Mesothelial cell of epicardium (in vitro differentiated cells): Measurements from ENCODE around the gene FCMR. TPM values are rescaled to one million over a fixed set of nuclear protein-coding genes. Genes with fewer than 3 reads are reported as not detected.
A peak's percentile ranks its signal among the peaks of the same experiment; 100 is the strongest.

ENCODE experiments used
- DNase-seq, 2 experiments: peaks; one replicate each; pipeline ENCODE4 v3.0.0; 2021; ENCODE audit warnings: low spot score in 2 of 2; ENCODE audit not compliant: unreplicated experiment in 2 of 2
- H3K27ac Mint-ChIP-seq: 2 replicates; pipeline ENCODE4 v1.8.0; 2021; ENCODE audit warnings: mixed read lengths
- H3K27me3 Mint-ChIP-seq: 2 replicates; pipeline ENCODE4 v1.8.0; 2021; ENCODE audit warnings: low read depth, mixed read lengths
- H3K36me3 Mint-ChIP-seq: 2 replicates; pipeline ENCODE4 v1.8.0; 2021; ENCODE audit warnings: mixed read lengths
- H3K4me1 Mint-ChIP-seq: 2 replicates; pipeline ENCODE4 v1.8.0; 2021; ENCODE audit warnings: mixed read lengths
- H3K4me3 Mint-ChIP-seq: 2 replicates; pipeline ENCODE4 v1.8.0; 2021; ENCODE audit warnings: mild to moderate bottlenecking, moderate library complexity, mixed read lengths
- H3K9me3 Mint-ChIP-seq: 2 replicates; pipeline ENCODE4 v1.8.0; 2021; ENCODE audit warnings: mixed read lengths
- CTCF ChIP-seq: fragments of 200-600 bp; sonication (generic); IDR thresholded peaks from one replicate; pipeline ENCODE4 v1.5.0; 2021; ENCODE audit warnings: antibody characterized with exemption; ENCODE audit not compliant: unreplicated experiment
- total RNA-seq: library from RNA; stranded (reverse); gene quantifications from 3 replicates; pipeline ENCODE4 v1.2.1, GENCODE V29; 2021

FCMR gene
- total RNA-seq, 1 donor from 2014 or later = not detected

GRCh38 chr1:206896261-206896660 is 25.5 kb downstream of the FCMR start:
- no peak overlapping the region for H3K27ac Mint-ChIP-seq
- no peak for DNase-seq
- peaks cover 11% of the 10 kb centered on the region for H3K4me1 Mint-ChIP-seq
- TF ChIP-seq CTCF = no peak
- H3K9me3 Mint-ChIP-seq = no peaks in the 10 kb centered on the region
- no peaks in the 10 kb centered on the region for H3K36me3 Mint-ChIP-seq
- H3K4me3 Mint-ChIP-seq = no peak overlapping the region
- peaks cover 1% of the 10 kb centered on the region for H3K27me3 Mint-ChIP-seq

- Mint-ChIP-seq H3K4me3 (no peak overlapping the region), H3K27me3 (peaks cover 1% of the 10 kb centered on the region), H3K4me1 (peaks cover 11% of the 10 kb centered on the region), H3K27ac (no peak overlapping the region), H3K36me3 (no peaks in the 10 kb centered on the region), H3K9me3 (no peaks in the 10 kb centered on the region)
- no peak for DNase-seq
- no peak for TF ChIP-seq CTCF
Measured at GRCh38 chr1:206895837-206896242, 25.9 kb downstream of the FCMR start.

- Mint-ChIP-seq H3K4me3 (no peak overlapping the region), H3K27ac (peak overlapping the region; percentile 16), H3K36me3 (no peaks in the 10 kb centered on the region)
Measured at GRCh38 chr1:206895325-206895724, 26.4 kb downstream of the FCMR start.

GRCh38 chr1:206893380-206893779 is 28.4 kb downstream of the FCMR start:
- no peaks in the 10 kb centered on the region for H3K9me3 Mint-ChIP-seq
- TF ChIP-seq CTCF = no peak
- no peak overlapping the region for H3K4me3 Mint-ChIP-seq
- DNase-seq = no peak
- H3K36me3 Mint-ChIP-seq = no peaks in the 10 kb centered on the region
- H3K4me1 Mint-ChIP-seq = peaks cover 11% of the 10 kb centered on the region
- H3K27ac Mint-ChIP-seq = no peak overlapping the region
- peaks cover 3% of the 10 kb centered on the region for H3K27me3 Mint-ChIP-seq

More at GRCh38 chr1:206895325-206895724, 26.4 kb downstream of the FCMR start:
- peaks cover 11% of the 10 kb centered on the region for H3K4me1 Mint-ChIP-seq
- DNase-seq = no peak
- no peaks in the 10 kb centered on the region for H3K9me3 Mint-ChIP-seq
- TF ChIP-seq CTCF = no peak
- peaks cover 1% of the 10 kb centered on the region for H3K27me3 Mint-ChIP-seq

- H3K27ac Mint-ChIP-seq = no peak overlapping the region
- no peaks in the 10 kb centered on the region for H3K36me3 Mint-ChIP-seq
- H3K4me1 Mint-ChIP-seq = peaks cover 11% of the 10 kb centered on the region
- TF ChIP-seq CTCF = no peak
- H3K27me3 Mint-ChIP-seq = peaks cover 6% of the 10 kb centered on the region
- H3K9me3 Mint-ChIP-seq = no peaks in the 10 kb centered on the region
- DNase-seq = no peak
- no peak overlapping the region for H3K4me3 Mint-ChIP-seq
Measured at GRCh38 chr1:206892351-206892984, 29.3 kb downstream of the FCMR start.
